ENCODE results near the gene NFIB.

NFIB gene

DNA sequence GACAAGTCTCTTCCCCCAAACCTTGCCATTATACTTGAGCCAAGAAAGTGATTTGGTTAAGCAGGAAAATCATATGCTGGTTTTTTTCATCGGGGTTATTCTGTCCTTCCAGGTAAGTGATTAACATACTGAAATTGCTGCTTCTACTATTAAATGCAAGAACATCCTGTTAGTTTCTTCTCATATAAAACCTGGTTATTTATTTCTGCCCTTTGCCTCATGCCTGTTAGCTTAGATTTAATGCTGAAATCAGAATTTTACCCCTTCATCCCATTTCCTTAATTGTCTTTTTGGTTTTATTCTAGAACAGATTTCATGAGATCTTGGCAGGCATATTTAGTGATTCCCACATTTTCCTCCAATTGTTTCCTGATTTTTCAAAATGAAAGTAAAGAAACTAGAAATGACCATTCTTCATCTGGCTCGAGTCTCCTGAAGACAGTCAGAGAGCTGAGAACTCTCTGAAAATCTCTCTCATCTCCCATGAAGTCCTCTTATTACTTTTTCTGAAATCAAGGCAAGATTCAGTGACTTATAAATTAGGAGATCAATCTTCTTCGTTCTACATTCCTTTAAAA, 132.9 kb downstream of the NFIB start:
- DNase-seq (ENCODE audit: low read depth, low spot score): no peak
- H3K4me3 ChIP-seq (ENCODE audit: low read depth, low read length): no peak overlapping the region
- in situ Hi-C loops (cut with HindIII; ENCODE audit: low sequenced_read_pairs): no loop called here

DNA sequence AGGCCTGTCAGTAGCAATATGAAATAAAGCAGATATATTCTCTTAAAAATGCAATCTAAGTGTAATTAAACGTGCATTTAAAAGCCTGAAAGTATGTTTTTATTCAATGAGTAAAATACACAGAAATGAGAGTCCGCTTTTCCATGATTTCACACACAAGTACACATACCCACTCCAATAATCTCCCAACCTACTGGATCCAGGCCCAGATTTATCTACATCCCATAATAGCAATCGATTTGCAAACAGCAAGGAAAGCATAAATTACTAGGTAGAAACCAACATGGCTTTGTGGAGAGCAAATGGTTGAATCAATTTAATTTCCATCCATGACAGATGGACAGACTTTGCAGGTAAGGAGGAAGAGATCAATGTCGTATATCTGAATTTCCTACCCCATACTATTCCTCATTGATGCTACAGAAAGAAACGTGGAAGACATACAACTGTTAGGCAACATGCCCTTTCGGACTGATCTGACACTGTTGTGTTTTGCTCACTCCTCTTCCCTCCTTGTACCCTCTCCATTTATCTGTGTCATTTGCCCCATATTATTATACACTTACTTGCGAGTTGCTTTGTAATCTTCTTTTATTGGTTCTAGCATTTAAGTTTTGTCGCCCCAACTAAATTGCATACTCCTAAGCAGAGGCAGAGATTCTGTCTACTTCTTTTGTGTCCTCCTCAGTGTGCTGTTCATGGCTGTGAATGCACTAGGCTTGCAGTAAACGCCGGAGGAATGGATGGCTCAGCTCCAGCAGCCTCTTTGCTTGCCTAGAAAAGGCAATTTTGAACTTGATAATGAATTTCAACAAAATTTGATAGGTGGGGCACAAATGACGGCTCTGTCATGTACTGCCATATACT, 133.6 kb downstream of the NFIB start:
- in situ Hi-C loops (cut with HindIII; ENCODE audit: low sequenced_read_pairs): no loop called here
- TF ChIP-seq, protein P1, sequence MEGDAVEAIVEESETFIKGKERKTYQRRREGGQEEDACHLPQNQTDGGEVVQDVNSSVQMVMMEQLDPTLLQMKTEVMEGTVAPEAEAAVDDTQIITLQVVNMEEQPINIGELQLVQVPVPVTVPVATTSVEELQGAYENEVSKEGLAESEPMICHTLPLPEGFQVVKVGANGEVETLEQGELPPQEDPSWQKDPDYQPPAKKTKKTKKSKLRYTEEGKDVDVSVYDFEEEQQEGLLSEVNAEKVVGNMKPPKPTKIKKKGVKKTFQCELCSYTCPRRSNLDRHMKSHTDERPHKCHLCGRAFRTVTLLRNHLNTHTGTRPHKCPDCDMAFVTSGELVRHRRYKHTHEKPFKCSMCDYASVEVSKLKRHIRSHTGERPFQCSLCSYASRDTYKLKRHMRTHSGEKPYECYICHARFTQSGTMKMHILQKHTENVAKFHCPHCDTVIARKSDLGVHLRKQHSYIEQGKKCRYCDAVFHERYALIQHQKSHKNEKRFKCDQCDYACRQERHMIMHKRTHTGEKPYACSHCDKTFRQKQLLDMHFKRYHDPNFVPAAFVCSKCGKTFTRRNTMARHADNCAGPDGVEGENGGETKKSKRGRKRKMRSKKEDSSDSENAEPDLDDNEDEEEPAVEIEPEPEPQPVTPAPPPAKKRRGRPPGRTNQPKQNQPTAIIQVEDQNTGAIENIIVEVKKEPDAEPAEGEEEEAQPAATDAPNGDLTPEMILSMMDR (IDR thresholded peaks at IDR 0.05; ENCODE audit: low read depth, low read length): no peak
- no peak overlapping the region for H3K4me3 ChIP-seq (ENCODE audit: low read depth, low read length)
- DNase-seq (ENCODE audit: low read depth, low spot score): no peak

More for the DNA sequence above, 132.9 kb downstream of the NFIB start:
- TF ChIP-seq, protein P1 (IDR thresholded peaks at IDR 0.05; ENCODE audit: low read depth, low read length): no peak

DNA sequence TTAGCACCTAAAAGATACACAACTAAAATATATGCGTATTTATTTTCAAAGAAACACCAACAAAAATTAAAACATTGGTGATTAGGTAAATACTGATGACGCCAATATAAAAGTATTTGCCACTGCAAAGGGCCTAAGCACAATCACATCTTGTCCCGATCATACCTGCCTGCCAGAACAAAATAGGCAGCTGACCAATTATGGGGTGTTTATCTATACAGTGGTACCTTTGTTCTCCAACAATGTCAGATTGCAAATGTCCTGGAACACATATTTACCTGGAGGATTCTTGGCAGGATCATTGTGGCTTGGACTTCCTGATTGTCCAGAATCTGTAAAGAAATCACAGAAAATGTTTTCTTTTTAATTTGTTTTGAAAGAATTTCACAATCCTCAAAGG, 134.5 kb downstream of the NFIB start:
- DNase-seq (ENCODE audit: low read depth, low spot score): no peak
- TF ChIP-seq, protein P1 (IDR thresholded peaks at IDR 0.05; ENCODE audit: low read depth, low read length): no peak
- in situ Hi-C loops (cut with HindIII; ENCODE audit: low sequenced_read_pairs): no loop called here
- no peak overlapping the region for H3K4me3 ChIP-seq (ENCODE audit: low read depth, low read length)

DNA sequence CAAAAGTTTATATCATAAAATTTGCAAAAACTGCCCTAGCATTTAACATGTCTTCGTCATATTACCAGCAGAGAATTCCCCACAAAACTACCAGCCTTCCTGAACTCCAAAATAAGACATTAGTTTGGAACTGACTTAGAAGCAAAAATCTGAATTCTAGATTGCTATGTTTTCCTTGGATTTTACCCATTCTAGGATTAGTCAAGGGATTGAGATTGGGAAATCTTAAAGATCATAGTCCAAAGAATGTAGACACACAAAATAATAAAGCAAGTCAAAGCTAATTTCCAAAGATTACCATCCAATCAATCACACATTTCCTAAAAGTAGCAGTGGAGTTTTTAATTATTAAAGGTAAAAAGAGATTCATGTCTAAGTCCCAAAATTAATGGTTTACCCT, 138.2 kb downstream of the NFIB start:
- H3K4me3 ChIP-seq (ENCODE audit: low read depth, low read length): no peak overlapping the region
- TF ChIP-seq, protein P1 (IDR thresholded peaks at IDR 0.05; ENCODE audit: low read depth, low read length): no peak
- DNase-seq (ENCODE audit: low read depth, low spot score): no peak
- in situ Hi-C loops (cut with HindIII; ENCODE audit: low sequenced_read_pairs): no loop called here

DNA sequence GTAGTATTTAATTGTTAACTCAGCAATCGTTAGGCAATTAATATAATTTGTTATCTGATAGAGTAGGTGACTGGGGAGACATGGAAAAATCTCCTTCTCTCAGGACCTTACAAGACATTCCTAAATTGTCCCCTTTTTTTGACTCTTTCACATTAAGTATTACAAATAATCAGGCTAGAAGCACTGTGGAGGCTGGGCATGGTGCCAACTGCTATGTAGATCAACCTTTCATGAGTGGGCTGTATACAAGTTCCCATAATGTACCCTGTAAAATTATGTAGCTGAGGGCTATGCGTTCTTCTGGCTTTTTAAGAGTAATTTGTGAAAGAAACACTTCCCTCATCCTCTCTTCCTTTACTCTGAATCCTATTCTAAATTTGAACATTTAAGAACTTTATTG, 140.2 kb downstream of the NFIB start:
- TF ChIP-seq, protein P1 (IDR thresholded peaks at IDR 0.05; ENCODE audit: low read depth, low read length): no peak
- no peak overlapping the region for H3K4me3 ChIP-seq (ENCODE audit: low read depth, low read length)
- no peak for DNase-seq (ENCODE audit: low read depth, low spot score)
- in situ Hi-C loops (cut with HindIII; ENCODE audit: low sequenced_read_pairs): no loop called here

DNA sequence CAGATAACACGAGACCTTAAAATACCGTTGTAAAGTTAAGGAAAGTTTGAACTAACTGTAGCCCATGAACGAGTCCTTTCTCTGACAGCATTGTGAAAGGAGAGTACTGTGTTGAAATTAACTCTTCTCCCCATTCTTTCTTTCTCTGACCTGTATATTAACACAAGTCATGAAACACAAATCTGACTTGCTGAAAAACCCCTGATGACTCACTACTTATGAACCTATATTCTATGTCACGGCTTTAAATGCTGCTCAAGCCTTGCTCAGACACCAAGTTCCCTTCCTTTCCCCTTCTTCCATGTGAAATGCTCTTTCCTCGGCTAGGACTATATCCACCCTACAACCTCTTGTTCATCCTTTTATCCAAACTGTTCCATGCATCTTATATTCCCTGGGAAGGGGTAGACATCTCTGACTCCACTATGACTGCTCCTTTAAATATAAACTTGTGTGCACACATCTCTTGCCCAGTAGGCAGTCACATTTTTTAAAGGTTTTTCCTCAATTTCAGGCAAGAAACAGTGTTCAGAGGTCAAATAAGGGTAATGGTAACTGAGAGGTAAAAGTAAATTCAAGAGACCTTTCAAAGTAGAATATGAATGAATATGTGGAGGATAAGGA, 142.9 kb downstream of the NFIB start:
- peak; percentile 67 for DNase-seq (ENCODE audit: low read depth, low spot score)
- no peak overlapping the region for H3K4me3 ChIP-seq (ENCODE audit: low read depth, low read length)
- in situ Hi-C loops (cut with HindIII; ENCODE audit: low sequenced_read_pairs): no loop called here

More for the DNA sequence above, 142.9 kb downstream of the NFIB start:
- TF ChIP-seq, protein P1 (IDR thresholded peaks at IDR 0.05; ENCODE audit: low read depth, low read length): no peak
